ENCODE measurements around the gene PAX7.

DNA sequence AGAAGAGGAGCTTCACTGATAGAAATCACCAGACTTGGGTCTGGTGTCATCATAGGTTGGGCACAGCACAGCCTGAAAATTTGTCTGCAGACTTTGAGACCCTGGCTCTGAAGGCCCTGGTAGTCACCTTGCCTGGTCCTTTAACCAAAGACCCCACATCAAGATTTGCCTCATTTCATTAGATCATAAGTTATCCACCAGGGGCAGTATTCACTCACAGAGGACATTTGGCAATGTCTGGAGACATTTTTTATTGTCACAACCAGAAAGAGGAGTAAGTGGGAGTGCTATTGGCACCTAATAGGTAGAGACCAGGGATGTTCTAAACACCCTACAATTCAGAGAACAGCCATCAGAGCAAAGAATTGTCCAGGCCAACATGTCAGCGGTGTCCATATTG is 22.1 kb upstream of the PAX7 start:
- TF ChIP-seq EZH2 (IDR thresholded peaks at IDR 0.05; ENCODE audit: borderline replicate concordance, insufficient read depth, low read depth, low read length, poor library complexity, severe bottlenecking), result no peak
- TF ChIP-seq, protein P1, sequence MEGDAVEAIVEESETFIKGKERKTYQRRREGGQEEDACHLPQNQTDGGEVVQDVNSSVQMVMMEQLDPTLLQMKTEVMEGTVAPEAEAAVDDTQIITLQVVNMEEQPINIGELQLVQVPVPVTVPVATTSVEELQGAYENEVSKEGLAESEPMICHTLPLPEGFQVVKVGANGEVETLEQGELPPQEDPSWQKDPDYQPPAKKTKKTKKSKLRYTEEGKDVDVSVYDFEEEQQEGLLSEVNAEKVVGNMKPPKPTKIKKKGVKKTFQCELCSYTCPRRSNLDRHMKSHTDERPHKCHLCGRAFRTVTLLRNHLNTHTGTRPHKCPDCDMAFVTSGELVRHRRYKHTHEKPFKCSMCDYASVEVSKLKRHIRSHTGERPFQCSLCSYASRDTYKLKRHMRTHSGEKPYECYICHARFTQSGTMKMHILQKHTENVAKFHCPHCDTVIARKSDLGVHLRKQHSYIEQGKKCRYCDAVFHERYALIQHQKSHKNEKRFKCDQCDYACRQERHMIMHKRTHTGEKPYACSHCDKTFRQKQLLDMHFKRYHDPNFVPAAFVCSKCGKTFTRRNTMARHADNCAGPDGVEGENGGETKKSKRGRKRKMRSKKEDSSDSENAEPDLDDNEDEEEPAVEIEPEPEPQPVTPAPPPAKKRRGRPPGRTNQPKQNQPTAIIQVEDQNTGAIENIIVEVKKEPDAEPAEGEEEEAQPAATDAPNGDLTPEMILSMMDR (IDR thresholded peaks at IDR 0.05), result no peak

All from B cell (primary cell).